Keratinocyte (primary cell): ENCODE measurements around the gene LRRC8C. TPM values are rescaled to one million over a fixed set of nuclear protein-coding genes. Genes with fewer than 3 reads are reported as not detected.

ENCODE experiments used
- DNase-seq: peaks from one replicate; pipeline ENCODE4 v3.0.0-alpha.2; 2011; ENCODE audit warnings: low read depth, missing footprints, low spot score
- FAIRE-seq: peaks from 2 replicates; lab custom pipeline; 2011; peaks lifted over from hg19 to GRCh38; lab: Jason Lieb, UNC
- H2AFZ ChIP-seq: 2 replicates; pipeline ENCODE4 v1.6.0; 2012; ENCODE audit warnings: low read length, control low read depth, inconsistent platforms; ENCODE audit not compliant: control insufficient read depth
- H3K27ac ChIP-seq: 2 replicates; pipeline ENCODE4 v1.5.1; 2011; ENCODE audit warnings: low read length; ENCODE audit not compliant: control insufficient read depth, insufficient read depth
- H3K27me3 ChIP-seq: 3 replicates; pipeline ENCODE4 v1.6.0; 2011; ENCODE audit warnings: low read length; ENCODE audit not compliant: control insufficient read depth, insufficient read depth; ENCODE audit errors: extremely low read depth
- H3K36me3 ChIP-seq, 2 experiments: 2 replicates in 1 of 2; 3 replicates in 1 of 2; pipeline ENCODE4 v1.5.1; 2011; ENCODE audit warnings: low read length in 2 of 2, mild to moderate bottlenecking in 1 of 2; ENCODE audit not compliant: control insufficient read depth in 2 of 2, insufficient read depth in 2 of 2; ENCODE audit errors: extremely low read depth in 1 of 2
- H3K4me1 ChIP-seq: 3 replicates; pipeline ENCODE4 v1.5.1; 2011; ENCODE audit warnings: low read length; ENCODE audit not compliant: control insufficient read depth, insufficient read depth; ENCODE audit errors: extremely low read depth
- H3K4me2 ChIP-seq: 3 replicates; pipeline ENCODE4 v1.6.0; 2011; ENCODE audit warnings: low read depth, low read length; ENCODE audit not compliant: control insufficient read depth, insufficient read depth; ENCODE audit errors: extremely low read depth
- H3K4me3 ChIP-seq, 3 experiments: fragments of 200-600 bp in 1 of 3; sonication (generic) in 1 of 3; 2 replicates in 2 of 3; 3 replicates in 1 of 3; pipeline ENCODE4 v1.5.1; 2011 to 2016; ENCODE audit warnings: low read length in 3 of 3, mild to moderate bottlenecking in 3 of 3, control low read depth in 2 of 3, inconsistent platforms in 1 of 3, low read depth in 1 of 3, mixed read lengths in 1 of 3, mixed run types in 1 of 3, moderate library complexity in 1 of 3; ENCODE audit not compliant: control insufficient read depth in 2 of 3, insufficient read depth in 2 of 3; ENCODE audit errors: extremely low read depth in 1 of 3
- H3K79me2 ChIP-seq: 2 replicates; pipeline ENCODE4 v1.6.0; 2012; ENCODE audit warnings: low read length; ENCODE audit not compliant: control insufficient read depth, insufficient read depth
- H3K9ac ChIP-seq: 3 replicates; pipeline ENCODE4 v1.6.0; 2011; ENCODE audit warnings: low read length; ENCODE audit not compliant: control insufficient read depth, insufficient read depth; ENCODE audit errors: extremely low read depth
- H3K9me1 ChIP-seq: 3 replicates; pipeline ENCODE4 v1.6.0; 2011; ENCODE audit warnings: low read length; ENCODE audit not compliant: control insufficient read depth, insufficient read depth; ENCODE audit errors: extremely low read depth
- H3K9me3 ChIP-seq: 2 replicates; pipeline ENCODE4 v1.5.1; 2012; ENCODE audit warnings: low read depth, low read length; ENCODE audit not compliant: control insufficient read depth
- H4K20me1 ChIP-seq: 3 replicates; pipeline ENCODE4 v1.6.0; 2011; ENCODE audit warnings: low read length; ENCODE audit not compliant: control insufficient read depth, insufficient read depth; ENCODE audit errors: extremely low read depth
- CTCF ChIP-seq, 3 experiments: IDR thresholded peaks in 1 of 3; conservative IDR thresholded peaks in 1 of 3; optimal IDR thresholded peaks in 1 of 3; 2 replicates in 2 of 3; 3 replicates in 1 of 3; pipeline versions ENCODE3 to v1.5.1; 2011; ENCODE audit warnings: low read length in 3 of 3, mild to moderate bottlenecking in 3 of 3, moderate library complexity in 2 of 3, control low read depth in 1 of 3, inconsistent platforms in 1 of 3; ENCODE audit not compliant: insufficient read depth in 2 of 3; ENCODE audit errors: extremely low read depth in 1 of 3
- EZH2 ChIP-seq: IDR thresholded peaks from one replicate; pipeline ENCODE4 v1.6.1; 2012; ENCODE audit warnings: inconsistent platforms, mild to moderate bottlenecking, low read length, moderate library complexity
- dilution Hi-C: fragments of 300-500 bp; cut with MboI; formaldehyde crosslinking; loops from one replicate; pipeline ENCODE4 v1.7.0; 2020; ENCODE audit warnings: low sequenced_read_pairs; ENCODE audit not compliant: extremely low pct_ligation_motif_present
- polyA plus RNA-seq, 5 experiments: library from polyadenylated mRNA; depleted of rRNA in 3 of 5; stranded (reverse) in 3 of 5; stranded (forward) in 1 of 5; unstranded in 1 of 5; fragments of >200 nt; gene quantifications; 1 replicate in 1 of 5; 2 replicates in 3 of 5; 3 replicates in 1 of 5; pipeline versions ENCODE4 v1.2.1 to v1.2.3, GENCODE V29; 2011 to 2012; ENCODE audit warnings: missing spikeins in 2 of 5, low read depth in 1 of 5, low replicate concordance in 1 of 5

Gene LRRC8C
- polyA plus RNA-seq, 1 donor (not counting 4 experiments of a cell fraction or from before 2014, with no cell fraction given): 18.4 TPM

GRCh38 chr1:89603651-89604413 lies 29.1 kb upstream of the LRRC8C start:
- H3K4me2 ChIP-seq: no peak overlapping the region
- H3K9ac ChIP-seq: no peak overlapping the region
- DNase-seq (no peak), FAIRE-seq (no peak)
- H3K36me3 ChIP-seq: no peaks in the 10 kb centered on the region
- TF ChIP-seq CTCF (optimal IDR thresholded peaks at IDR 0.05 in 1 of 3, IDR thresholded peaks at IDR 0.05 in 1 of 3, conservative IDR thresholded peaks at IDR 0.05 in 1 of 3; ENCODE audit: extremely low read depth in 1 of 3, insufficient read depth in 2 of 3, low read length in 3 of 3) (no peak), EZH2 (no peak)
- no peak overlapping the region for H3K27ac ChIP-seq
- H3K27me3 ChIP-seq: no peaks in the 10 kb centered on the region
- H3K4me3 ChIP-seq: no peak overlapping the region
- no peaks in the 10 kb centered on the region for H3K9me1 ChIP-seq
- no peak overlapping the region for H2AFZ ChIP-seq
- dilution Hi-C loops: no loop called here
- no peaks in the 10 kb centered on the region for H3K9me3 ChIP-seq
- no peaks in the 10 kb centered on the region for H3K79me2 ChIP-seq
- H3K4me1 ChIP-seq: peaks cover 25% of the 10 kb centered on the region
- H4K20me1 ChIP-seq: no peaks in the 10 kb centered on the region

- Histone ChIP-seq H3K27ac (no peak overlapping the region), H3K9me3 (no peaks in the 10 kb centered on the region), H2AFZ (no peak overlapping the region), H3K79me2 (no peaks in the 10 kb centered on the region), H3K27me3 (no peaks in the 10 kb centered on the region), H3K9me1 (no peaks in the 10 kb centered on the region), H3K4me1 (peaks cover 30% of the 10 kb centered on the region), H3K36me3 (no peaks in the 10 kb centered on the region), H3K4me2 (no peak overlapping the region), H3K4me3 (no peak overlapping the region), H4K20me1 (no peaks in the 10 kb centered on the region), H3K9ac (no peak overlapping the region)
- dilution Hi-C loops: no loop called here
- DNase-seq: no peak
- no peak for TF ChIP-seq EZH2
- no peak for TF ChIP-seq CTCF (optimal IDR thresholded peaks at IDR 0.05 in 1 of 3, IDR thresholded peaks at IDR 0.05 in 1 of 3, conservative IDR thresholded peaks at IDR 0.05 in 1 of 3; ENCODE audit: extremely low read depth in 1 of 3, insufficient read depth in 2 of 3, low read length in 3 of 3)
- no peak for FAIRE-seq
These were observed 28.5 kb upstream of the LRRC8C start for GRCh38 chr1:89604414-89604735.
